ENCODE results near the gene TRAPPC8.
"Not testable (repeated sequence)": the region's sequence is repeated elsewhere in the genome, so short reads cannot be mapped to it uniquely, and the experiment has no call there.

Gene TRAPPC8

GRCh38 chr18:31942291-31942998 lies 483 bp downstream of the TRAPPC8 start:
- no peak for DNase-seq (ENCODE audit: low spot score)

- no peak for DNase-seq (ENCODE audit: low spot score)
Observed at GRCh38 chr18:31941010-31941809, 1.7 kb downstream of the TRAPPC8 start.

- not testable (repeated sequence) for DNase-seq (ENCODE audit: low spot score)
Observed at GRCh38 chr18:31934773-31935172, 8.2 kb downstream of the TRAPPC8 start.

- DNase-seq (ENCODE audit: low spot score), result no peak
Observed at GRCh38 chr18:31931886-31932240, 11.1 kb downstream of the TRAPPC8 start.

- no peak for DNase-seq (ENCODE audit: low spot score)
Observed at GRCh38 chr18:31931163-31931885, 11.6 kb downstream of the TRAPPC8 start.

GRCh38 chr18:31929273-31929672 lies 13.7 kb downstream of the TRAPPC8 start:
- DNase-seq (ENCODE audit: low spot score), result no peak

- DNase-seq (ENCODE audit: low spot score), result not testable (repeated sequence)
Observed at GRCh38 chr18:31926988-31927387, 15.9 kb downstream of the TRAPPC8 start.

GRCh38 chr18:31920277-31920676 lies 22.7 kb downstream of the TRAPPC8 start:
- no peak for DNase-seq (ENCODE audit: low spot score)

GRCh38 chr18:31919366-31919765 lies 23.6 kb downstream of the TRAPPC8 start:
- not testable (repeated sequence) for DNase-seq (ENCODE audit: low spot score)

- DNase-seq (ENCODE audit: low spot score), result no peak
Observed at GRCh38 chr18:31918733-31919132, 24.2 kb downstream of the TRAPPC8 start.

- no peak for DNase-seq (ENCODE audit: low spot score)
Observed at GRCh38 chr18:31901063-31901462, 41.9 kb downstream of the TRAPPC8 start.

- DNase-seq (ENCODE audit: low spot score), result not testable (repeated sequence)
Observed at GRCh38 chr18:31899771-31900170, 43.2 kb downstream of the TRAPPC8 start.

GRCh38 chr18:31892936-31893335 lies 50.0 kb downstream of the TRAPPC8 start:
- no peak for DNase-seq (ENCODE audit: low spot score)

- DNase-seq (ENCODE audit: low spot score), result no peak
Observed at GRCh38 chr18:31891566-31891965, 51.4 kb downstream of the TRAPPC8 start.

GRCh38 chr18:31884020-31884419 lies 58.9 kb downstream of the TRAPPC8 start:
- no peak for DNase-seq (ENCODE audit: low spot score)

- DNase-seq (ENCODE audit: low spot score), result no peak
Observed at GRCh38 chr18:31880186-31880898, 62.6 kb downstream of the TRAPPC8 start.

GRCh38 chr18:31878358-31878757 lies 64.6 kb downstream of the TRAPPC8 start:
- no peak for DNase-seq (ENCODE audit: low spot score)

- no peak for DNase-seq (ENCODE audit: low spot score)
Observed at GRCh38 chr18:31877900-31878299, 65.0 kb downstream of the TRAPPC8 start.

GRCh38 chr18:31876707-31877106 lies 66.2 kb downstream of the TRAPPC8 start:
- DNase-seq (ENCODE audit: low spot score), result no peak

GRCh38 chr18:31875301-31875700 lies 67.6 kb downstream of the TRAPPC8 start:
- DNase-seq (ENCODE audit: low spot score), result no peak

GRCh38 chr18:31863103-31863502 lies 79.8 kb downstream of the TRAPPC8 start:
- DNase-seq (ENCODE audit: low spot score), result no peak

- DNase-seq (ENCODE audit: low spot score), result no peak
Observed at GRCh38 chr18:31860488-31860887, 82.4 kb downstream of the TRAPPC8 start.
